Stimulated activated CD4-positive, alpha-beta T cell treated with anti-CD3 and anti-CD28 coated beads, Interleukin-2, amount 100 ng/mL, for 4 hours (primary cell): Measurements from ENCODE around the gene EVI5L.

Experiments used
- DNase-seq: peaks from one replicate; pipeline ENCODE4 v3.0.0-alpha.2; 2020; ENCODE audit warnings: low read depth

EVI5L gene

GRCh38 chr19:7912697-7913564 lies 82.9 kb downstream of the EVI5L start:
- DNase-seq: no peak

- no peak for DNase-seq
These were observed 83.6 kb downstream of the EVI5L start for GRCh38 chr19:7913652-7914051.

- DNase-seq: no peak
These were observed 84.1 kb downstream of the EVI5L start for GRCh38 chr19:7914099-7914498.
